GM20000 (cell line): Measurements from ENCODE around the gene ARPC2.

Source experiments
- DNase-seq: peaks from one replicate; pipeline ENCODE4 v3.0.0; 2012; ENCODE audit warnings: low spot score
- TF ChIP-seq, protein P1 (sequence below): IDR thresholded peaks from 2 replicates; pipeline ENCODE4 v1.5.1; 2012; ENCODE audit warnings: mild to moderate bottlenecking, control low read depth; ENCODE audit errors: extremely low read depth, missing control alignments

Gene ARPC2

GRCh38 chr2:218293715-218294429 lies 76.9 kb downstream of the ARPC2 start:
- TF ChIP-seq, protein P1, sequence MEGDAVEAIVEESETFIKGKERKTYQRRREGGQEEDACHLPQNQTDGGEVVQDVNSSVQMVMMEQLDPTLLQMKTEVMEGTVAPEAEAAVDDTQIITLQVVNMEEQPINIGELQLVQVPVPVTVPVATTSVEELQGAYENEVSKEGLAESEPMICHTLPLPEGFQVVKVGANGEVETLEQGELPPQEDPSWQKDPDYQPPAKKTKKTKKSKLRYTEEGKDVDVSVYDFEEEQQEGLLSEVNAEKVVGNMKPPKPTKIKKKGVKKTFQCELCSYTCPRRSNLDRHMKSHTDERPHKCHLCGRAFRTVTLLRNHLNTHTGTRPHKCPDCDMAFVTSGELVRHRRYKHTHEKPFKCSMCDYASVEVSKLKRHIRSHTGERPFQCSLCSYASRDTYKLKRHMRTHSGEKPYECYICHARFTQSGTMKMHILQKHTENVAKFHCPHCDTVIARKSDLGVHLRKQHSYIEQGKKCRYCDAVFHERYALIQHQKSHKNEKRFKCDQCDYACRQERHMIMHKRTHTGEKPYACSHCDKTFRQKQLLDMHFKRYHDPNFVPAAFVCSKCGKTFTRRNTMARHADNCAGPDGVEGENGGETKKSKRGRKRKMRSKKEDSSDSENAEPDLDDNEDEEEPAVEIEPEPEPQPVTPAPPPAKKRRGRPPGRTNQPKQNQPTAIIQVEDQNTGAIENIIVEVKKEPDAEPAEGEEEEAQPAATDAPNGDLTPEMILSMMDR, result no peak
- DNase-seq, result no peak

- TF ChIP-seq, protein P1, result no peak
- DNase-seq, result no peak
Measured at GRCh38 chr2:218294430-218295022, 77.5 kb downstream of the ARPC2 start.

DNA sequence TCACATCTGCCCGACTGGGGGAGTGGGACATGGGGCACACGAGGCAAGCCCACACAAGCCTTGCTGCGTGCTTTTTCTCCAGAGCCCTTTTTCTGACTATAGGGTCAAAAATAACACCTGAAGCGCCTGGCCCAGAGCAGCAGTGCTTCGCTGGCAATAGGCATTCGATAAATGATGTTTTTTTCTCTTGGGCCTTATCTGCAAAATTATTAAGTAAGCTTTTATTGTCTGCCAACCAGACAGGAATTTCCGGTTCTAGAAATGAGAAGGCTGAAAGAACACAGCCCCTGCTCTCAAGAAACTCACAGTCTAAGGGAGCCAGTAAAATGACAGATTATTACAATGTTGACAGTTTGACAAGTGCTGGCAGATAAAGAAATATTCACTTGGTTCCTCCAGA lies 78.0 kb downstream of the ARPC2 start:
- TF ChIP-seq, protein P1, result no peak
- no peak for DNase-seq

- TF ChIP-seq, protein P1, result no peak
- DNase-seq, result no peak
Measured at GRCh38 chr2:218296200-218296599, 79.2 kb downstream of the ARPC2 start.

DNA sequence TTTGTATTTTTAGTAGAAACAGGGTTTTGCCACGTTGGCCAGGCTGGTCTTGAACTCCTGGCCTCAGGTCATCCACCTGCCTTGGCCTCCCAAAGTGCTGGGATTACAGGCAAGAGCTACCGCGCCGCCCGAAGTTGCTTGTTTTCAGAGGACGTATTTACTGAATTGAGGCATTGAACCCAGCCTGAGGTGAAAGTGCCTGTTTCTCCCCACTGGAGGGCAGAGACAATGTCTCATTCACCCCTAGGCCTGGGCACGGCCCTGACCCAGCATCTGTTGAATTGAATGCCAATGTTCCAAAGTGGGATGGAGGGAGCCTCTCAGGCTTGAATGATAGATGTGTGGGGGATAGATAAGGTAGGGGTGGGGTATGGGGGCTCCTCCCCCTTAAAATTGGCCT lies 79.9 kb downstream of the ARPC2 start:
- no peak for DNase-seq
- TF ChIP-seq, protein P1, result no peak

- DNase-seq, result no peak
- TF ChIP-seq, protein P1, result no peak
Measured at GRCh38 chr2:218298314-218298875, 81.4 kb downstream of the ARPC2 start.

DNA sequence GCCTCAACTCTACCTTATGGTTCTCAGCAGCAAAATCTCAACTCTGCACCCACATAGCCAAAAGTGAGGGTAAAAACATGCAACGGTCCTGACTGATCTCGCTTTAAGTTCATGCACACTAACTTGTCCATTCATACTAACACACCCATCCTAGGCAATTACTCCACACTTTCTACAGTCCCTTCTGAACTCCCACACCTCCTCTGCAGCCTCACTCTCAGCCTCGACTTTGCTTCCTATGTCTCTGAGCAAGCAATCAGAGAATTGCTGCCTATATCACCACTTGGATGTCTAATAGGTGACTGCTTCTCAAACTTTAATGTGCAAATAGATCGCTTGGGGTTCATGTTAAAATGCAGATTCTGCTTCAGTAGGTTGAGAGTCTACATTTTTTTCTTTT lies 83.2 kb downstream of the ARPC2 start:
- no peak for DNase-seq
- TF ChIP-seq, protein P1, result no peak
